Measurements from ENCODE around the gene COX7A2L.

DNA sequence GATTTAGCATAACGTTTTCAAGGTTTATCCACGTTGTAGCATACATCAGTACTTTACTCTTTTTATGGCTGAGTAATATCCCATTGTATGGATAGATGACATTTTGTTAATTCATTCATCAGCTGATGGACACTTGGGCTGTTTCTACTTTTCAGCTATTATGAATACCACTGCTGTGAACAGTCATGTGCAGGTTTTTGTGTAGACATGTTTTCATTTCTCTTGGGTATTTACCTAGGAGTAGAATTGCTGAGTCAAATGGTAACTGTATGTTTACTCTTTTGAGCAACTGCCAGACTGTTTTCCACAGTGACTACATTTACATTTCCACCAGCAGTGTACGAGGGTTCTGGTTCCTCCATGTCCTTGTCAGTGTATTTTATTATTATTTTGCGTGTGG, 33.9 kb downstream of the COX7A2L start:
- TF ChIP-seq, protein P1, sequence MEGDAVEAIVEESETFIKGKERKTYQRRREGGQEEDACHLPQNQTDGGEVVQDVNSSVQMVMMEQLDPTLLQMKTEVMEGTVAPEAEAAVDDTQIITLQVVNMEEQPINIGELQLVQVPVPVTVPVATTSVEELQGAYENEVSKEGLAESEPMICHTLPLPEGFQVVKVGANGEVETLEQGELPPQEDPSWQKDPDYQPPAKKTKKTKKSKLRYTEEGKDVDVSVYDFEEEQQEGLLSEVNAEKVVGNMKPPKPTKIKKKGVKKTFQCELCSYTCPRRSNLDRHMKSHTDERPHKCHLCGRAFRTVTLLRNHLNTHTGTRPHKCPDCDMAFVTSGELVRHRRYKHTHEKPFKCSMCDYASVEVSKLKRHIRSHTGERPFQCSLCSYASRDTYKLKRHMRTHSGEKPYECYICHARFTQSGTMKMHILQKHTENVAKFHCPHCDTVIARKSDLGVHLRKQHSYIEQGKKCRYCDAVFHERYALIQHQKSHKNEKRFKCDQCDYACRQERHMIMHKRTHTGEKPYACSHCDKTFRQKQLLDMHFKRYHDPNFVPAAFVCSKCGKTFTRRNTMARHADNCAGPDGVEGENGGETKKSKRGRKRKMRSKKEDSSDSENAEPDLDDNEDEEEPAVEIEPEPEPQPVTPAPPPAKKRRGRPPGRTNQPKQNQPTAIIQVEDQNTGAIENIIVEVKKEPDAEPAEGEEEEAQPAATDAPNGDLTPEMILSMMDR (IDR thresholded peaks at IDR 0.05) = no peak
- TF ChIP-seq CBFB (CRISPR knock-in tag; IDR thresholded peaks at IDR 0.05; ENCODE audit: low read depth) (no peak), CREB1 (CRISPR knock-in tag; IDR thresholded peaks at IDR 0.05) (no peak), EMX1 (CRISPR knock-in tag; IDR thresholded peaks at IDR 0.05) (no peak), ZNF416 (CRISPR knock-in tag; IDR thresholded peaks at IDR 0.05) (no peak), ESRRA (CRISPR knock-in tag; IDR thresholded peaks at IDR 0.05; ENCODE audit: borderline replicate concordance) (no peak)
- TF ChIP-seq, protein P2, sequence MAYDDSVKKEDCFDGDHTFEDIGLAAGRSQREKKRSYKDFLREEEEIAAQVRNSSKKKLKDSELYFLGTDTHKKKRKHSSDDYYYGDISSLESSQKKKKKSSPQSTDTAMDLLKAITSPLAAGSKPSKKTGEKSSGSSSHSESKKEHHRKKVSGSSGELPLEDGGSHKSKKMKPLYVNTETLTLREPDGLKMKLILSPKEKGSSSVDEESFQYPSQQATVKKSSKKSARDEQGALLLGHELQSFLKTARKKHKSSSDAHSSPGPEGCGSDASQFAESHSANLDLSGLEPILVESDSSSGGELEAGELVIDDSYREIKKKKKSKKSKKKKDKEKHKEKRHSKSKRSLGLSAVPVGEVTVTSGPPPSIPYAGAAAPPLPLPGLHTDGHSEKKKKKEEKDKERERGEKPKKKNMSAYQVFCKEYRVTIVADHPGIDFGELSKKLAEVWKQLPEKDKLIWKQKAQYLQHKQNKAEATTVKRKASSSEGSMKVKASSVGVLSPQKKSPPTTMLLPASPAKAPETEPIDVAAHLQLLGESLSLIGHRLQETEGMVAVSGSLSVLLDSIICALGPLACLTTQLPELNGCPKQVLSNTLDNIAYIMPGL (CRISPR knock-in tag; IDR thresholded peaks at IDR 0.05) = no peak
- TF ChIP-seq, protein P3, sequence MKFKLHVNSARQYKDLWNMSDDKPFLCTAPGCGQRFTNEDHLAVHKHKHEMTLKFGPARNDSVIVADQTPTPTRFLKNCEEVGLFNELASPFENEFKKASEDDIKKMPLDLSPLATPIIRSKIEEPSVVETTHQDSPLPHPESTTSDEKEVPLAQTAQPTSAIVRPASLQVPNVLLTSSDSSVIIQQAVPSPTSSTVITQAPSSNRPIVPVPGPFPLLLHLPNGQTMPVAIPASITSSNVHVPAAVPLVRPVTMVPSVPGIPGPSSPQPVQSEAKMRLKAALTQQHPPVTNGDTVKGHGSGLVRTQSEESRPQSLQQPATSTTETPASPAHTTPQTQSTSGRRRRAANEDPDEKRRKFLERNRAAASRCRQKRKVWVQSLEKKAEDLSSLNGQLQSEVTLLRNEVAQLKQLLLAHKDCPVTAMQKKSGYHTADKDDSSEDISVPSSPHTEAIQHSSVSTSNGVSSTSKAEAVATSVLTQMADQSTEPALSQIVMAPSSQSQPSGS (CRISPR knock-in tag; IDR thresholded peaks at IDR 0.05; ENCODE audit: borderline replicate concordance, low read depth) = no peak
- TF ChIP-seq, protein P4, sequence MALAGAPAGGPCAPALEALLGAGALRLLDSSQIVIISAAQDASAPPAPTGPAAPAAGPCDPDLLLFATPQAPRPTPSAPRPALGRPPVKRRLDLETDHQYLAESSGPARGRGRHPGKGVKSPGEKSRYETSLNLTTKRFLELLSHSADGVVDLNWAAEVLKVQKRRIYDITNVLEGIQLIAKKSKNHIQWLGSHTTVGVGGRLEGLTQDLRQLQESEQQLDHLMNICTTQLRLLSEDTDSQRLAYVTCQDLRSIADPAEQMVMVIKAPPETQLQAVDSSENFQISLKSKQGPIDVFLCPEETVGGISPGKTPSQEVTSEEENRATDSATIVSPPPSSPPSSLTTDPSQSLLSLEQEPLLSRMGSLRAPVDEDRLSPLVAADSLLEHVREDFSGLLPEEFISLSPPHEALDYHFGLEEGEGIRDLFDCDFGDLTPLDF (CRISPR knock-in tag; IDR thresholded peaks at IDR 0.05) = no peak
- TF ChIP-seq, protein P5, sequence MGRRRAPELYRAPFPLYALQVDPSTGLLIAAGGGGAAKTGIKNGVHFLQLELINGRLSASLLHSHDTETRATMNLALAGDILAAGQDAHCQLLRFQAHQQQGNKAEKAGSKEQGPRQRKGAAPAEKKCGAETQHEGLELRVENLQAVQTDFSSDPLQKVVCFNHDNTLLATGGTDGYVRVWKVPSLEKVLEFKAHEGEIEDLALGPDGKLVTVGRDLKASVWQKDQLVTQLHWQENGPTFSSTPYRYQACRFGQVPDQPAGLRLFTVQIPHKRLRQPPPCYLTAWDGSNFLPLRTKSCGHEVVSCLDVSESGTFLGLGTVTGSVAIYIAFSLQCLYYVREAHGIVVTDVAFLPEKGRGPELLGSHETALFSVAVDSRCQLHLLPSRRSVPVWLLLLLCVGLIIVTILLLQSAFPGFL (CRISPR knock-in tag; IDR thresholded peaks at IDR 0.05; ENCODE audit: borderline replicate concordance) = no peak

Measured in WTC11 (cell line).